Vagina (tissue), 2 donors: ENCODE results near the gene SMOC2. TPM values are rescaled to one million over a fixed set of nuclear protein-coding genes. Genes with fewer than 3 reads are reported as not detected.

Experiments used
- DNase-seq, 2 donors: peaks; one replicate each; pipeline ENCODE4 v3.0.0-alpha.2; 2017; ENCODE audit errors: extremely low spot score in 2 of 2
- H3K27ac ChIP-seq: fragments of 200-600 bp; sonication (generic); one replicate; pipeline ENCODE4 v1.5.1; 2019
- H3K27me3 ChIP-seq: fragments of 200-600 bp; sonication (generic); one replicate; pipeline ENCODE4 v1.5.1; 2019
- H3K36me3 ChIP-seq, 2 donors: fragments of 200-600 bp; sonication (generic); one replicate each; pipeline ENCODE4 v1.5.1; 2017 to 2019
- H3K4me1 ChIP-seq: fragments of 200-600 bp; sonication (generic); one replicate; pipeline ENCODE4 v1.5.1; 2019
- H3K4me3 ChIP-seq, 2 donors: fragments of 200-600 bp; sonication (generic); 1 replicate in 1 of 2; 2 replicates in 1 of 2; pipeline ENCODE4 v1.5.1; 2016 to 2019
- H3K9me3 ChIP-seq: fragments of 200-600 bp; sonication (generic); one replicate; pipeline ENCODE4 v1.5.1; 2019
- CTCF ChIP-seq, 3 experiments: fragments of 450-650 bp in 2 of 3; fragments of 200-600 bp in 1 of 3; sonication (generic) in 1 of 3; IDR thresholded peaks; one replicate each; pipeline ENCODE4 v1.5.1; 2017 to 2019; ENCODE audit warnings: antibody characterized with exemption in 3 of 3, mild to moderate bottlenecking in 2 of 3, moderate library complexity in 2 of 3
- POLR2A ChIP-seq, 2 donors: fragments of 450-650 bp; IDR thresholded peaks; one replicate each; pipeline ENCODE4 v1.6.1; 2017; ENCODE audit warnings: antibody characterized with exemption in 2 of 2, mild to moderate bottlenecking in 2 of 2, moderate library complexity in 2 of 2
- POLR2AphosphoS5 ChIP-seq, 2 donors: sonication (generic); formaldehyde crosslinking; IDR thresholded peaks; one replicate each; pipeline ENCODE4 v1.9.0; 2017; ENCODE audit warnings: antibody characterized with exemption in 2 of 2, mild to moderate bottlenecking in 2 of 2, low read depth in 1 of 2; ENCODE audit not compliant: insufficient read depth in 1 of 2
- intact Hi-C: fragments of 100-400 bp; cut with DNase I; formaldehyde crosslinking; loops from one replicate; pipeline ENCODE4 v1.15.1; 2023
- total RNA-seq: library from RNA; depleted of rRNA; stranded (reverse); fragments of >200 nt; gene quantifications from one replicate; pipeline ENCODE4 v1.2.3, GENCODE V29; 2016

The SMOC2 gene
- total RNA-seq, 1 donor from 2014 or later = 22.1 TPM

DNA sequence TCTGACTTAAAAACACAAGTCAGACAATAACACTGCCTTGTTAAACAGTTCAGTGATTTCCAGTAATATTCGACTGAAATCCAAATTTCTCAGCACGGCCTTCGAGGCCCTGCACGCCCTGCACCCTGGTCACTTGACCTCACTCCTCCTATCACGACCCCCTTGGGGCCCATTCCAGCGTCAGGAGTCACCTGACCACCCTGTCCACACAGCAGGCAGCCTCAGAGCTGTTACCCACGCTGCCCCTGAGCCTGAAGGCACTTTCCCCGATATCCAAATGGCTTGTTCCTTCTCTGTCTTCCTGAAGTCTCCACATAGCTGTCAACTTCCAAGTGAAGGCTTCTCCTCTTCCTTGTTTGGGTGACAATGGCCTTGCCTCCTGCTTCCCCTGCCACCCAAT lies 33.1 kb upstream of the SMOC2 start:
- intact Hi-C loops = no loop called here
- TF ChIP-seq CTCF (IDR thresholded peaks at IDR 0.05) = no peak
- no peak for TF ChIP-seq POLR2AphosphoS5 (IDR thresholded peaks at IDR 0.05; ENCODE audit: insufficient read depth in 1 of 2, low read depth in 1 of 2)
- TF ChIP-seq POLR2A (IDR thresholded peaks at IDR 0.05) = no peak
- no peak overlapping the region for H3K4me3 ChIP-seq
- H3K27ac ChIP-seq = no peak overlapping the region
- H3K4me1 ChIP-seq = no peaks in the 10 kb centered on the region
- H3K27me3 ChIP-seq = no peaks in the 10 kb centered on the region
- H3K9me3 ChIP-seq = no peaks in the 10 kb centered on the region
- no peaks in the 10 kb centered on the region for H3K36me3 ChIP-seq
- no peak for DNase-seq

- DNase-seq = no peak
- Histone ChIP-seq H3K4me3 (no peak overlapping the region), H3K27ac (no peak overlapping the region), H3K4me1 (no peaks in the 10 kb centered on the region), H3K27me3 (no peaks in the 10 kb centered on the region), H3K36me3 (no peaks in the 10 kb centered on the region), H3K9me3 (no peaks in the 10 kb centered on the region)
- intact Hi-C loops = no loop called here
- TF ChIP-seq POLR2AphosphoS5 (IDR thresholded peaks at IDR 0.05; ENCODE audit: insufficient read depth in 1 of 2, low read depth in 1 of 2) (no peak), POLR2A (IDR thresholded peaks at IDR 0.05) (no peak), CTCF (IDR thresholded peaks at IDR 0.05) (no peak)
These were observed 32.4 kb upstream of the SMOC2 start for GRCh38 chr6:168408504-168409136.

GRCh38 chr6:168410035-168410434 lies 30.9 kb upstream of the SMOC2 start:
- DNase-seq = no peak
- H3K9me3 ChIP-seq = no peaks in the 10 kb centered on the region
- intact Hi-C loops = no loop called here
- TF ChIP-seq POLR2AphosphoS5 (IDR thresholded peaks at IDR 0.05; ENCODE audit: insufficient read depth in 1 of 2, low read depth in 1 of 2) = no peak
- no peak for TF ChIP-seq POLR2A (IDR thresholded peaks at IDR 0.05)
- no peak for TF ChIP-seq CTCF (IDR thresholded peaks at IDR 0.05)
- no peaks in the 10 kb centered on the region for H3K4me1 ChIP-seq
- H3K27ac ChIP-seq = no peak overlapping the region
- H3K4me3 ChIP-seq = no peak overlapping the region
- no peaks in the 10 kb centered on the region for H3K36me3 ChIP-seq
- H3K27me3 ChIP-seq = no peaks in the 10 kb centered on the region

GRCh38 chr6:168410554-168411011 lies 30.4 kb upstream of the SMOC2 start:
- H3K27ac ChIP-seq = no peak overlapping the region
- H3K36me3 ChIP-seq = no peaks in the 10 kb centered on the region
- DNase-seq = no peak
- TF ChIP-seq POLR2A (IDR thresholded peaks at IDR 0.05) (no peak), POLR2AphosphoS5 (IDR thresholded peaks at IDR 0.05; ENCODE audit: insufficient read depth in 1 of 2, low read depth in 1 of 2) (no peak), CTCF (IDR thresholded peaks at IDR 0.05) (no peak)
- no peaks in the 10 kb centered on the region for H3K4me1 ChIP-seq
- intact Hi-C loops = no loop called here
- H3K9me3 ChIP-seq = no peaks in the 10 kb centered on the region
- H3K27me3 ChIP-seq = no peaks in the 10 kb centered on the region
- H3K4me3 ChIP-seq = no peak overlapping the region

DNA sequence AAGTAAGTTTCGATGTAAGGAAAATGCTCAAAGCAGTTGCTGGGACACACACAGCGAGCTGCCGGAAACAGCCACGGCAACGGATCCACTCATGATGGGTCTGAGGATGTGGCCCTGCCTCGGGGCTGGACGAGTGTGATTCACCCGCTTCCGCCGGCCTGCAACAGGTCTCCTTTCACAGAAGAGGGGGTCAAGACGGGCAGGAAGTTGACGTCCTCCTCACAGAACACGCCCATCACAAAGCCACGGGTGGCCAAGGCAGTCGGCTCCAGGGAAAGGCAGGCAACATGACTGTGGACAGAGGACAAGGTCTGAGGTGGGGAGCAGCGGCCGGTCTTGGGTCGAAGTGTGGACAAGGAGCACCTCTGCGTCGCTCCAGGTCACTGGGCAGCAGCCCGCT lies 29.9 kb upstream of the SMOC2 start:
- intact Hi-C loops = no loop called here
- no peak for DNase-seq

More for the DNA sequence above, 29.9 kb upstream of the SMOC2 start:
- H3K36me3 ChIP-seq = no peaks in the 10 kb centered on the region
- H3K4me1 ChIP-seq = no peaks in the 10 kb centered on the region
- no peak overlapping the region for H3K4me3 ChIP-seq
- TF ChIP-seq POLR2A (IDR thresholded peaks at IDR 0.05) = no peak
- TF ChIP-seq CTCF (IDR thresholded peaks at IDR 0.05) = no peak
- no peak for TF ChIP-seq POLR2AphosphoS5 (IDR thresholded peaks at IDR 0.05; ENCODE audit: insufficient read depth in 1 of 2, low read depth in 1 of 2)
- H3K27ac ChIP-seq = no peak overlapping the region
- no peaks in the 10 kb centered on the region for H3K27me3 ChIP-seq
- no peaks in the 10 kb centered on the region for H3K9me3 ChIP-seq
